Nephron (organoid): ENCODE data around the gene LHFPL6.

Experiments
- H3K27ac Mint-ChIP-seq, 3 experiments: 2 replicates each; pipeline ENCODE4 v1.8.0; 2020; ENCODE audit warnings: mixed read lengths in 3 of 3, mild to moderate bottlenecking in 2 of 3, moderate library complexity in 1 of 3
- H3K27me3 Mint-ChIP-seq: 2 replicates; pipeline ENCODE4 v1.8.0; 2021; ENCODE audit warnings: low read depth, mild to moderate bottlenecking, moderate library complexity, mixed read lengths
- H3K36me3 Mint-ChIP-seq: 2 replicates; pipeline ENCODE4 v1.8.0; 2020; ENCODE audit warnings: low read depth, mixed read lengths
- H3K4me1 Mint-ChIP-seq: 2 replicates; pipeline ENCODE4 v1.8.0; 2020; ENCODE audit warnings: mixed read lengths
- H3K4me3 Mint-ChIP-seq, 3 experiments: 2 replicates each; pipeline ENCODE4 v1.8.0; 2020; ENCODE audit warnings: mild to moderate bottlenecking in 3 of 3, mixed read lengths in 3 of 3, moderate library complexity in 2 of 3
- H3K9me3 Mint-ChIP-seq: 2 replicates; pipeline ENCODE4 v1.8.0; 2020; ENCODE audit warnings: mixed read lengths
- TF ChIP-seq, protein P1 (sequence below), 3 experiments: fragments of 200-600 bp; sonication (generic); IDR thresholded peaks; one replicate each; pipeline ENCODE4 v1.5.0; 2021; ENCODE audit warnings: antibody characterized with exemption in 3 of 3; ENCODE audit not compliant: unreplicated experiment in 3 of 3

Gene LHFPL6

DNA sequence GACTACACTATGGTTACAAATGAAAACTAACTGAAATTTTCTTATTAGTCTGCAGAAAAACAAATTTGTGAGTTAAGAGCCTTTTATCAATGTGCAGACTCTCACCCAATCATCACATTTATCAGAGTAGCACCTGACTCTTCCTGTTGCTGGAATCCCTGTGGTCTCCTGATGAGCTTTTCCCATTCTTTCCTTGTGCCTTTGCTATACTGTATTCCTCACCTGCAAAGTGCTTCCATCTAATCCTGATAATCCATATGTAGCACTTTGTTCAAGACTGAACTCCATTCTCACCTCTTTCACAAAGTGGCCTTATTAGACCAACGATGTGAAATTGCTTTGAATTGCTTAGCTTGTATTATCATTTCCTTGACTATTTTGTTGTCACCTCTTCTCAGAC lies 225.3 kb downstream of the LHFPL6 start:
- H3K27ac Mint-ChIP-seq = no peak overlapping the region
- no peak overlapping the region for H3K4me3 Mint-ChIP-seq
- H3K27me3 Mint-ChIP-seq = no peaks in the 10 kb centered on the region
- no peaks in the 10 kb centered on the region for H3K36me3 Mint-ChIP-seq
- H3K4me1 Mint-ChIP-seq = peaks cover 8% of the 10 kb centered on the region
- TF ChIP-seq, protein P1, sequence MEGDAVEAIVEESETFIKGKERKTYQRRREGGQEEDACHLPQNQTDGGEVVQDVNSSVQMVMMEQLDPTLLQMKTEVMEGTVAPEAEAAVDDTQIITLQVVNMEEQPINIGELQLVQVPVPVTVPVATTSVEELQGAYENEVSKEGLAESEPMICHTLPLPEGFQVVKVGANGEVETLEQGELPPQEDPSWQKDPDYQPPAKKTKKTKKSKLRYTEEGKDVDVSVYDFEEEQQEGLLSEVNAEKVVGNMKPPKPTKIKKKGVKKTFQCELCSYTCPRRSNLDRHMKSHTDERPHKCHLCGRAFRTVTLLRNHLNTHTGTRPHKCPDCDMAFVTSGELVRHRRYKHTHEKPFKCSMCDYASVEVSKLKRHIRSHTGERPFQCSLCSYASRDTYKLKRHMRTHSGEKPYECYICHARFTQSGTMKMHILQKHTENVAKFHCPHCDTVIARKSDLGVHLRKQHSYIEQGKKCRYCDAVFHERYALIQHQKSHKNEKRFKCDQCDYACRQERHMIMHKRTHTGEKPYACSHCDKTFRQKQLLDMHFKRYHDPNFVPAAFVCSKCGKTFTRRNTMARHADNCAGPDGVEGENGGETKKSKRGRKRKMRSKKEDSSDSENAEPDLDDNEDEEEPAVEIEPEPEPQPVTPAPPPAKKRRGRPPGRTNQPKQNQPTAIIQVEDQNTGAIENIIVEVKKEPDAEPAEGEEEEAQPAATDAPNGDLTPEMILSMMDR (IDR thresholded peaks at IDR 0.05; ENCODE audit: unreplicated experiment in 3 of 3) = no peak
- H3K9me3 Mint-ChIP-seq = no peaks in the 10 kb centered on the region

DNA sequence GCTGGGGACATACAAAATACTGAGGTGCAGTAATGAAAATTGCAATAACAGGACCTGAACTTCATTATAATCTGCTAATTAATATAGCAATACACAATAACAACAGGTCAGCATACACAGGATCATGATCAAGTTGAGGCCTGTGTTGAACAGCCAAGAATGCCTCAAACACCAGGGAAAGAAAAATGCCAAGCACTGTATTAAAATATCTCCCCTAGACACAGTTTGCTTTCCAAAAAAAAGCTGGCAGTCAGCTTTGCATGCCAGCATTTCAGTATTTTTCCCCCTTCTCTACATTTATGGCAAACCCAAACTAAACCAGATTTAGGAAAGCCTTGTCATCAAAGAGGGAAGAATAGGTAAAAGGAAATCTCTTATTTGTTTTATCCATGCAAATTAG lies 226.9 kb downstream of the LHFPL6 start:
- Mint-ChIP-seq H3K9me3 (no peaks in the 10 kb centered on the region), H3K4me1 (peaks cover 21% of the 10 kb centered on the region), H3K27me3 (no peaks in the 10 kb centered on the region), H3K36me3 (no peaks in the 10 kb centered on the region), H3K4me3 (no peak overlapping the region), H3K27ac (no peak overlapping the region)
- TF ChIP-seq, protein P1 (IDR thresholded peaks at IDR 0.05; ENCODE audit: unreplicated experiment in 3 of 3) = no peak

- no peaks in the 10 kb centered on the region for H3K27me3 Mint-ChIP-seq
- no peak overlapping the region for H3K27ac Mint-ChIP-seq
- TF ChIP-seq, protein P1 (IDR thresholded peaks at IDR 0.05; ENCODE audit: unreplicated experiment in 3 of 3) = no peak
- H3K9me3 Mint-ChIP-seq = no peaks in the 10 kb centered on the region
- peaks cover 21% of the 10 kb centered on the region for H3K4me1 Mint-ChIP-seq
- H3K4me3 Mint-ChIP-seq = no peak overlapping the region
- no peaks in the 10 kb centered on the region for H3K36me3 Mint-ChIP-seq
These were observed 227.4 kb downstream of the LHFPL6 start for GRCh38 chr13:39375601-39376000.

DNA sequence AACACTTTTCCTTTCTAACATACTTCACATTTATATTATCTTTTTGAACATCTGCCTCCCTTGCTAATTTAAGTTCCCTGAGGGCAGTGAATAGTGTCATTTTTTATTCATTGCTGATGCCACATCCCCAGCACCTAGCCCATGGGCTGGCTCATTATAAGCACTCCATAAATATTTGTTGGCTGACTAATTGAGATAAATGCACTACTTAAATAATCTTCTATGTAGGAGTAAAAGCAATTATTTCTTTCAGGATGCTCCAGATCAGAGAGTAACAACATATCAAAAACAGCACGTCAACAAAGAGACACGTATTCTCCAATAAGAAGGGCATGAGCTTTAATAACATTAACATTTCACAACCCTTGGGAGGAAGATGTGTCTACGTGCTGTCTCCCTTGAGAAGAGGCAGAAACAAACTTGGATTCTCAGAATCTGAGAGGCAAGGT lies 228.2 kb downstream of the LHFPL6 start:
- H3K4me3 Mint-ChIP-seq = no peak overlapping the region
- no peaks in the 10 kb centered on the region for H3K27me3 Mint-ChIP-seq
- no peak overlapping the region for H3K27ac Mint-ChIP-seq
- H3K9me3 Mint-ChIP-seq = no peaks in the 10 kb centered on the region
- TF ChIP-seq, protein P1 (IDR thresholded peaks at IDR 0.05; ENCODE audit: unreplicated experiment in 3 of 3) = no peak
- H3K4me1 Mint-ChIP-seq = peaks cover 16% of the 10 kb centered on the region
- H3K36me3 Mint-ChIP-seq = no peaks in the 10 kb centered on the region

GRCh38 chr13:39373145-39373544 lies 229.8 kb downstream of the LHFPL6 start:
- TF ChIP-seq, protein P1 (IDR thresholded peaks at IDR 0.05; ENCODE audit: unreplicated experiment in 3 of 3) = no peak
- Mint-ChIP-seq H3K4me3 (no peak overlapping the region), H3K4me1 (peaks cover 18% of the 10 kb centered on the region), H3K27me3 (no peaks in the 10 kb centered on the region), H3K9me3 (no peaks in the 10 kb centered on the region), H3K27ac (no peak overlapping the region), H3K36me3 (no peaks in the 10 kb centered on the region)

DNA sequence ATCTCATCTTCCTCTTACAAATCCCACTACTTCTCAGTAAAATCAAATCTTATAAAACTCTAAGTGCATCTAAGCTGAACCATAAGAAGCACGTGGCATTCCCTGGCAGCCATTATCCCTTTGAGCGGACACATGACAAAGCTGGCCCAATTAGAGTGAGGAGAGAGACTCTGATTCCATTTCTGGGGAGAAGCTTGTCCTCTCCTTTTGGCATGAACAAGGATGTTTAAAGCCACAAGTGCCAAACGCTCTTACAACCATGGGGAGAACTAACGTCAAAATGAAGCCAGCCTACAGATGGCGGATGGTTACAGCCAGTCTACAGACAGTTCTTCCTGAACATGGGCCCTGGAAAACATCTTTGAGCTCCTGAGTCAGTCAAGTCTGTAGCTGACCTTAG lies 231.3 kb downstream of the LHFPL6 start:
- H3K36me3 Mint-ChIP-seq = no peaks in the 10 kb centered on the region
- H3K9me3 Mint-ChIP-seq = no peaks in the 10 kb centered on the region
- peaks cover 18% of the 10 kb centered on the region for H3K4me1 Mint-ChIP-seq
- no peak overlapping the region for H3K4me3 Mint-ChIP-seq
- TF ChIP-seq, protein P1 (IDR thresholded peaks at IDR 0.05; ENCODE audit: unreplicated experiment in 3 of 3) = no peak
- H3K27me3 Mint-ChIP-seq = no peaks in the 10 kb centered on the region
- H3K27ac Mint-ChIP-seq = no peak overlapping the region
